Myocyte (in vitro differentiated cells): ENCODE data around the gene CSTB. TPM values are rescaled to one million over a fixed set of nuclear protein-coding genes. Genes with fewer than 3 reads are reported as not detected.

Experiments used
- DNase-seq: peaks from one replicate; pipeline ENCODE4 v3.0.0-alpha.2; 2012; ENCODE audit warnings: low read depth
- total RNA-seq: library from RNA; depleted of rRNA; stranded (reverse); fragments of >200 nt; gene quantifications from 2 replicates; pipeline ENCODE4 v1.2.3, GENCODE V29; 2014

Gene CSTB
- total RNA-seq, 1 donor from 2014 or later: 12.5 TPM

GRCh38 chr21:43793243-43793642 is 17.1 kb upstream of the CSTB start:
- no peak for DNase-seq

DNA sequence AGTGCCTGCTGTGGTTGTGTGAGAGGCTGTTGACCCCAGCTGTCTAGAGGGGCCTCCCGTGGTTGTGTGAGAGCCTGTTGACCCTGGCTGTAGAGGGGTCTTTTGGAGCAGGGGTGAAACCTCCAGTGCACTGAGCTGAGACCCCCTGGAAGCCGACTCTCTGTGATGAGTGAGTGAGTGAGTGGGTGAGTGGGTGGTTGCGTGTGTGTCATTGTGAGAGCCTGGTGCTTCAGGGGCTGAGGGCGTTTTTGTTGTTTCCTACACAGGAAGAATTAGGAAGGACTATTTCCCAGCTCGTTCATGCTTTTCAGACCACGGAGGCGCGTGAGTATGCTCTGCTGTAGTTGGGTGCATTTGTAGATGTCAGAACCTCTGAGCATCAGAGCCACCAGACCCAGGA is 16.3 kb upstream of the CSTB start:
- no peak for DNase-seq

GRCh38 chr21:43790010-43790524 is 14.0 kb upstream of the CSTB start:
- DNase-seq: no peak

DNA sequence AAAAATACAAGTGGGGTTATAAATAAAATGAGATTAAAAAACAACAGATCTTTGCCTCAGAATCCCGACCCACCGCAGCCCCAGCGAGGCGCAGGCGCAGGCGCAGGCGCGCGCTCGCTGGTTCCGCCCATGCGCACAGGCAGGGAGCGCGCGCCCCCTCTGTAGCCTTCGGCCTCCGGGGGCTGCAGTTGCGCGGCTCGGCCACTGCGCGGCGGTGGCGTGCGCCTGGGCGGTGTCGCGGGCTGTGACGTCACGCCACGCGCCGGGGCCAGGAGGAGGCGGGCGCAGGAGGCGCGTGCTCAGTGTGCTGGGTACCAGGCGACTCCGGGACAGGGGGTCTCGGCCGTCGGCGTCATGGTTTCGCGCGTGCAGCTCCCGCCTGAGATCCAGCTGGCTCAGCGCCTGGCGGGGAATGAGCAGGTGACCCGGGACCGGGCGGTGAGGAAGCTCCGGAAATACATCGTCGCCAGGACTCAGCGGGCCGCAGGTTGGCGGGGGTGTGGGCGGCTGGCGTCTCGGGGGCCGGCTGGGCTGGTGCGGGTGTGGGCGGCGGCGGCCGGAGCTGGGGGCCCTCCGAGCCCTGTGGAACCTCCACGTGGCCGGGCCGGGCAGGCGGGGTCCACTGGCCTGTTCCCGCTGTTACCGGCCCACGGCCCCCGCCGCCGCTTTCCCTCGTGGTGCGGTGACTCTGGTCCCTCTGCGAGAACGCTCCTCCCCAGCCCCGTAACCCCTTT is 13.3 kb upstream of the CSTB start, which contains the start of gene RRP1:
Gene RRP1, plus strand, starts transcription at position 302 of the 734 bp plus-strand sequence. Its CDS starts 53 bp downstream, at position 355.
- DNase-seq: peak; percentile 91

DNA sequence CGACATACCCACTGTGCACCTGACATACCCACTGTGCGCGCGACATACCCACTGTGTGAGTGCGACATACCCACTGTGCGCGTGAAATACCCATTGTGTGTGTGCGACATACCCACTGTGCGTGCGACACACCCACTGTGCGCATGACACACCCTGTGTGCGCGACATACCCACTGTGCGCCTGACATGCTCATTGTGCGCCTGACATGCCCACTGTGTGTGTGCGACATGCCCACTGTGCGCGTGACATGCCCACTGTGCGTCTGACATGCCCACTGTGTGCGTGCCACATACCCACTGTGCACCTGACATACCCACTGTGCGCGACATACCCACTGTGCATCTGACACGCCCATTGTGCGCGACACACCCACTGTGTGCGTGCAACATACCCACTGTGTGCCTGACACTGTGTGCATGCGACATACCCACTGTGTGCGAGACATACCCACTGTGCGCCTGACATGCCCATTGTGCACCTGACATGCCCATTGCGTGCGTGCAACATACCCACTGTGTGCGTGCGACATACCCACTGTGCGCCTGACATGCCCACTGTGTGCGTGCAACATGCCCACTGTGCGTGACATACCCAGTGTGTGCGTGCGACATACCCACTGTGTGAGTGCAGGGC is 10.8 kb upstream of the CSTB start:
- DNase-seq: no peak

DNA sequence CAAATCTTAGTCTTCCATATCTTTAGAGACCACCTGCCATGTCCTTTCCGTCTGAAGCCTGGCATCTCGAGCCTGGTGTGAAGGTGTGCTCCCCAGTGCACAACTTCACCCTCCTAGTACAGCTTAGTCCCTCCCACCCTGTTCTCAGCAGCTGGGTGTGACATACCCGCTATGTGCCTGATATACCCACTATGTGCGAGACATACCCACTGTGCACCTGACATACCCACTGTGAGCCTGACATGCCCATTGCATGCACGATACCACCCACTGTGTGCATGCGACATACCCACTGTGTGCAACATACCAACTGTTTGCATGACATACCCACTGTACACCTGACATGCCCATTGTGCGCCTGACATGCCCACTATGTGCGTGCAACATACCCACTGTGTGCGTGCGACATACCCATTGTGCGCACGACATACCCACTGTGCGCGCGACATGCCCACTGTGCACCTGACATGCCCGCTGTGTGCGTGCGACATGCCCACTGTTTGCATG is 10.2 kb upstream of the CSTB start:
- no peak for DNase-seq

- no peak for DNase-seq
Observed at GRCh38 chr21:43785134-43785533, 9.0 kb upstream of the CSTB start.

DNA sequence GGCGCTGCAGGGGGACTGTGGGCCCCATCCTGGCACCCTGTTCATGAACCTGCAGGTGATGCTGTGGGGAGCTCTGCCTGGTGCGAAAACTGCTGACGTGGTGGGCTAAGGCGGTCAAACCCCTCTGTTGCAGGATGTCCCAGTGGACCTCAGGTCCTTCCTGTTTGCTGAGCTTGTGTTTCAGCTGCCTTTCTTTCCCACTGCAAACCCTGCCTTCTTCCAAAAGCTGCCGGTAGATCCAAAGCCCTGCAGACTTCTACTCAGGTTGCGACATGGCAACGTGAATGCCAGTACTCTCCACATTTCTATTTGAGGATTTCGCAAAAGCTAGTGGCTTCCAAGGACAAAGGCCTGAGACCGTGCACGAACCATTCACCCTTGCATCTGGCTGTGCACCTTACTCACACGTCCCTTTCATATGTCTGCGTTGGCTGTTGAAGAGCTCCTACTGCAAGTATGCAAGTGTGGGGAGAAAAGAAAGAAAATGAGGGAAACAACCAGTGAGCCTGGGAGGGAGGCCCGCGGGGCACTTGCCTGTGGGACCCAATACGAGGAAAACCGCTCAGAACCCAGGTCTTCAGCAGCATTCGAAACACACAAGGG is 7.1 kb upstream of the CSTB start:
- DNase-seq: no peak

GRCh38 chr21:43782431-43783097 is 6.5 kb upstream of the CSTB start:
- DNase-seq: no peak

DNA sequence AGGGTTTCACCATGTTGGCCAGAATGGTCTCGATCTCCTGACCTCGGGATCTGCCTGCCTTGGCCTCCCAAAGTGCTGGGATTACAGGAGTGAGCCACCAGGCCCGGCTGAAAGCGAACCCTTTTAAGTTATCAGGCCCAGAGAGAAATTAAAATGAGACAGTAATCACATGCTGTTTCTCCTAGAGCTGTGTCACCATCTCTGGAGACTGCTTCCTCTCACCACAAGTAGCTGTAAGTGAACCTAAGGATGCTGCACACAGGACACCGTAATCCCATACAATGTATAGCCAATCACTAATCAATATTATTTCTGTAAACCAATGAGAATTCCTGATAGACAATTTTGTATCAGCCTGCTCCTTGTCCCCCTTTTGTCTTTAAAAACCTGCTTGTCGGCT is 5.7 kb upstream of the CSTB start:
- no peak for DNase-seq

DNA sequence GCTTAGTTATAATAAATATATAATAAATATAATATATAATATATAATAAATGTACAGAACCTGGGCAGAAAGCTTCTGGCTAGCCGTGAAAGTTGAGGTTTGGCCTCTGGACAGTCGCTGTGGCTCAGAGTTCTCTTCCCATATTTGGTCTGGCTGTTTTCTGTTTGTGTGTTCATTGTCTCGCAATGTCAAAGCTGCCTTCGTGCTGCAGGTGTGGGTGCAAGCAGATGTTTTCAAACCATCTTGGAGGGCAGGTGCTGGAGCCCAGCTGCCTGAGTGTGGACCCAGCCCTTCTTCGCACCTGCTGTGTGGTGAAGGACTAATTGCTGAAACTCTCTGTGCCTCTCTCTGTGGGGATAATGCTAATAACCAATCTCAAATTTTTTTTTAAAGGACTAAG is 3.6 kb upstream of the CSTB start:
- DNase-seq: peak; percentile 51

DNA sequence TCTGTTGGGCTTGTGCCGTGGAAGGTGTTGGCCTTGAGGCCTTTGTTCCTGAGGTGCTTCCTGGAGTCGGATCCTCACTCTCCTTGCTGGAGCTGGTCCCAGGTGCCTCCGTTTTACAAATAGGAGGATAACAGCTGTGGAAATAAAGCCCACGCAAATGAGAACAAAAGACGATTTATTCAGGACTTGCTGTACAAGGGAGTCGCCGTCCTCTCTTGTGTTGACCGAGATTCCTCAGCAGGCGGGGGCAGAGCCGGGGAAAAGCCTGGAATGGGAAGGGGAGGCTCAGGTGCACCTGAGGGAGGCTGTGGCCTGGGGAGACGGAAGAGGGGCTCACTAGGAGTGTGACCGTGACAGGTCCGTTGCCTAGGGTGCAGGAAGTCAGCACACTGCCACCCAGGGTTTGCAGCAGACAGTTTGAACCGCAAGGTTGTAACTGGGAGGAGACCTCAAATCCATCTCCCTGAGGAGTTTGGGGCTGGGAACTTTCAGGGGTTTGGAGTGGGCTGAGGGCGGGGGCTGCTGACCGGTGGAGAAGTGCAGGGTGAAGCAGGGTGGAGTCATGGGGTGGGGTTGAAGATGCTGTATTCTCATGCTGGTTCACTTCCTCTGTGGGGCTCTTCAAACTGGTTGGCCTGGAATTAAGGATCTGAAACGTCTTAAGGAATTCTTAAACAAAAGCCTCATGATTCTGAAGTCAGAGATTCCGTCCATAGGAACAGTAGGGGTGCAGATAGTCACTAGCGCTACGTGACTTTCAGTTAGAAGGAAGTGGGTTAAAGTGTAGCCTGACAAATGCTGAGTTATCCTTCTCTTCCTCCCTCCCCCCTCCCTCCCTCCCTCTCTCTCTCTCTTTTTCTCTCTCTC is 2.6 kb upstream of the CSTB start:
- no peak for DNase-seq

GRCh38 chr21:43777953-43778352 is 1.8 kb upstream of the CSTB start:
- no peak for DNase-seq

DNA sequence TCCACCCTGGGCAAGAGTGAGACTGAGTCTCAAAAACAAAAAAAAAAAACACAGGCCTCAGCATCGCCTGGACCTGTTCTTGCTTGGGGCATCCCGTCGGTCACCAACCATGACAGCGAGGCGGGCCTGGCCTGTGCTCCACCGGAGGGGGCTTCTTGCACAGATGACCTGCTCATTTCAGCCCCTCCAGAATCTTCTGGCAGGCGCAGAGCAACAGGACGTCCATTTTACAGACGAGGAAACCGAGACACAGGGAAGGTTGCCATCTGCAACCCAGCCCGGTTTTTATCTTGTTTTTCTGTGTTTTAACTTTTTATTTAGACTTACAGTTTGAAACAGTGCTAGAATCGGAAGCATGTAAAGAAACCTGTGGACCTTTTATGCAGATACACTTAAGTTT is 918 bp downstream of the CSTB start:
- no peak for DNase-seq

DNA sequence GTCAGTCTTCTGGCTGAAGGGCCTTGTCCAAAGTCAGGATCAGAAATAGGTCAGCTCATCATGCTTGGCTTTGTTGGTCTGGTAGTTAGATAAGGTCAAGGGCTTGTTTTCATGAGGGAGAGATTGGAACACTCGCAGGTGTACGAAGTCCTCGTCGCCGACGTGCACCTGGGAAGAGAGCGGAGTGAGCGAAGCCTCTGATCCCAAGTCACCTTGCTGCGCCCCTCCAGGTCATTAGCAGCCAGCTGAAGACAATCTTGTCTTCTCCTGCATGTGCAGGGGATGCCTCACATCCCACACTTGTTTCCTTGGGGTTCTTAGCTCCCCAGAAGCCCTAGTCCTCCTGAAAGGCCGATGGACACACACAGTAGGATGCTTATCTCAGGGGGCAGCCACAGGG is 1.9 kb downstream of the CSTB start:
- DNase-seq: no peak

DNA sequence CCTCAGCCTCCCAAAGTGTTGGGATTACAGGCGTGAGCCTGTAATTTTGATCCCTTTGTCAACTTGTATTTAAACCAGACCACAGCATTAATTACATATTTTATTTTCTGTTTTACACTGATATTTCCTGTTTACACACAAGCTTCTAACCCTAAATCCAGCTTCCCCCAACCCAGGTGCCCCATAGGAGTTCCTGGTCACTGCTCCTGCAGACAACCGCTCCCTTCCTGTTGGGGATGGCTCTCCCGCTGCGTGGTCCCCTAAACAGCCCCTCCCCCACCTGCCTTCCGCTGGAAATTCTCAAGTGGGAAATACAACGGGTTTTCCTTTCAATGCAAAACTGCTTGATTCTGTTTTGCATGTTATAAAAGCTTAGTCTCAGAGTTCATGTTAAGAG is 3.7 kb downstream of the CSTB start:
- DNase-seq: no peak

GRCh38 chr21:43771698-43772424 is 4.2 kb downstream of the CSTB start:
- no peak for DNase-seq

DNA sequence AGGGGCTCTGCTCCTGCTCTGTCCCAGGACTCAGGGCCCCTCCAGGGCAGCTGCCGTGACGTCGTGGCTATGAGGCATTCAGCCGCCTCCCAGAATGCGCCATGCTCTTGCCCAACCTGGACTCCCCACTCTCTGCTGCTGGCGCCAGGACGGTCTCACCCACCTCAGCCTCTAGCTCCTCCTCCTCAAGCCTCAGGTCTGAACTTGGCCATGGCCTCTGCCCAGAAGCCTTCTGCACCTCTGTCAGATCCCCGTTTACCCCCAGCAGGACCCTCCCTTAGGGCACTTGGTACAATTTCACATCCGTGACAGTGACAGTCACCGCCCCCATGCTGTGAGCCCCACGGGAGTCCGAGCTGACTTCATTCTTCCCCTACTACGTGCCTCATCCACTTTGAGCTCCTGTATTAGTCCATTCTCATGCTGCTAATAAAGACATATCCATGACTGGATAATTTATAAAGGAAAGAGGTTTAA is 4.9 kb downstream of the CSTB start:
- DNase-seq: no peak

DNA sequence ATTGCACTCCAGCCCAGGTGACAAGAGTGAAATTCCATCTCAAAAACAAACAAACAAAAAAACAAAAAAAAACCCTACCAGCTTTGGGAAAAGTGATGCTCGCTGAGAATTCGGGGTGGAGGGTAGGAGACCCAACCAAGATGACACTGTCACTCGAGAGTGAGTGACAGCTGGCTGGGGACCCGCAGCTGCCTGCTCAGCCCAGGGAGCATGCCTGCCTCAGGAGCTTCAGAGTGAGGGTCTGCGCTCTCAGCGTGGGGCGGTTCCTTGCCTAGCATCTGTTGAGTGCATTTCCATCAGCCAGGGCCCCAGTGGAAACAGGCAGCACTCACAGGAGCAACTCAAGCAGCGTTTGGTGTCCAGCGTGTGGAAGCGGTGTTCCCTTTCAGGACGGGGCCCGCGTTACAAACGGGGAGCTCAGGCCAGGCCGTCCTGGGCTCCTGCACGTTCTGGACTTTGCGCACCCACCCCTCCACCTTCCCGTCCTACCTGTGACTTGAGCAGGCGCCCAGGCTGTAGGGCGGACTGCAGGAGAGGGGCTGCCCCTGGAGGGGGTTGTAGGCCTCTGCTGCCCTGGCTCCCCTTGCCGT is 5.9 kb downstream of the CSTB start:
- DNase-seq: no peak
